ENCODE results near the gene IPCEF1. TPM values are rescaled to one million over a fixed set of nuclear protein-coding genes. Genes with fewer than 3 reads are reported as not detected.

Gene IPCEF1
- total RNA-seq, 1 donor = 0.36 TPM

GRCh38 chr6:154125421-154125820 lies 231.2 kb downstream of the IPCEF1 start:
- H3K27ac ChIP-seq (ENCODE audit: low read depth, low read length) = no peak overlapping the region
- DNase-seq (ENCODE audit: insufficient read length, low spot score, missing footprints) = no peak
- H3K4me2 ChIP-seq (ENCODE audit: insufficient read depth, low read length) = no peak overlapping the region
- H3K4me1 ChIP-seq (ENCODE audit: insufficient read depth, low read length) = no peaks in the 10 kb centered on the region
- H3K9me3 ChIP-seq (ENCODE audit: low read depth, low read length) = no peaks in the 10 kb centered on the region
- no peak overlapping the region for H2AFZ ChIP-seq (ENCODE audit: low read length)
- no peaks in the 10 kb centered on the region for H4K20me1 ChIP-seq (ENCODE audit: insufficient read depth, low read length)
- H3K36me3 ChIP-seq (ENCODE audit: insufficient read depth, low read length) = no peaks in the 10 kb centered on the region
- no peak overlapping the region for H3K4me3 ChIP-seq (ENCODE audit: insufficient read depth, low read length)
- TF ChIP-seq, protein P1, sequence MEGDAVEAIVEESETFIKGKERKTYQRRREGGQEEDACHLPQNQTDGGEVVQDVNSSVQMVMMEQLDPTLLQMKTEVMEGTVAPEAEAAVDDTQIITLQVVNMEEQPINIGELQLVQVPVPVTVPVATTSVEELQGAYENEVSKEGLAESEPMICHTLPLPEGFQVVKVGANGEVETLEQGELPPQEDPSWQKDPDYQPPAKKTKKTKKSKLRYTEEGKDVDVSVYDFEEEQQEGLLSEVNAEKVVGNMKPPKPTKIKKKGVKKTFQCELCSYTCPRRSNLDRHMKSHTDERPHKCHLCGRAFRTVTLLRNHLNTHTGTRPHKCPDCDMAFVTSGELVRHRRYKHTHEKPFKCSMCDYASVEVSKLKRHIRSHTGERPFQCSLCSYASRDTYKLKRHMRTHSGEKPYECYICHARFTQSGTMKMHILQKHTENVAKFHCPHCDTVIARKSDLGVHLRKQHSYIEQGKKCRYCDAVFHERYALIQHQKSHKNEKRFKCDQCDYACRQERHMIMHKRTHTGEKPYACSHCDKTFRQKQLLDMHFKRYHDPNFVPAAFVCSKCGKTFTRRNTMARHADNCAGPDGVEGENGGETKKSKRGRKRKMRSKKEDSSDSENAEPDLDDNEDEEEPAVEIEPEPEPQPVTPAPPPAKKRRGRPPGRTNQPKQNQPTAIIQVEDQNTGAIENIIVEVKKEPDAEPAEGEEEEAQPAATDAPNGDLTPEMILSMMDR (IDR thresholded peaks at IDR 0.05; ENCODE audit: extremely low read depth, low read depth, low read length) = no peak
- no peaks in the 10 kb centered on the region for H3K27me3 ChIP-seq (ENCODE audit: insufficient read depth, low read length)
- no peaks in the 10 kb centered on the region for H3K79me2 ChIP-seq (ENCODE audit: insufficient read depth, low read length)

- Histone ChIP-seq H3K9me3 (ENCODE audit: low read depth, low read length) (no peaks in the 10 kb centered on the region), H3K27me3 (ENCODE audit: insufficient read depth, low read length) (no peaks in the 10 kb centered on the region), H3K27ac (ENCODE audit: low read depth, low read length) (no peak overlapping the region), H3K4me1 (ENCODE audit: insufficient read depth, low read length) (no peaks in the 10 kb centered on the region), H3K4me3 (ENCODE audit: insufficient read depth, low read length) (no peak overlapping the region), H2AFZ (ENCODE audit: low read length) (no peak overlapping the region), H3K36me3 (ENCODE audit: insufficient read depth, low read length) (no peaks in the 10 kb centered on the region), H3K4me2 (ENCODE audit: insufficient read depth, low read length) (no peak overlapping the region), H4K20me1 (ENCODE audit: insufficient read depth, low read length) (no peaks in the 10 kb centered on the region), H3K79me2 (ENCODE audit: insufficient read depth, low read length) (no peaks in the 10 kb centered on the region)
- TF ChIP-seq, protein P1 (IDR thresholded peaks at IDR 0.05; ENCODE audit: extremely low read depth, low read depth, low read length) = no peak
- no peak for DNase-seq (ENCODE audit: insufficient read length, low spot score, missing footprints)
Measured at GRCh38 chr6:154123155-154123956, 233.2 kb downstream of the IPCEF1 start.

DNA sequence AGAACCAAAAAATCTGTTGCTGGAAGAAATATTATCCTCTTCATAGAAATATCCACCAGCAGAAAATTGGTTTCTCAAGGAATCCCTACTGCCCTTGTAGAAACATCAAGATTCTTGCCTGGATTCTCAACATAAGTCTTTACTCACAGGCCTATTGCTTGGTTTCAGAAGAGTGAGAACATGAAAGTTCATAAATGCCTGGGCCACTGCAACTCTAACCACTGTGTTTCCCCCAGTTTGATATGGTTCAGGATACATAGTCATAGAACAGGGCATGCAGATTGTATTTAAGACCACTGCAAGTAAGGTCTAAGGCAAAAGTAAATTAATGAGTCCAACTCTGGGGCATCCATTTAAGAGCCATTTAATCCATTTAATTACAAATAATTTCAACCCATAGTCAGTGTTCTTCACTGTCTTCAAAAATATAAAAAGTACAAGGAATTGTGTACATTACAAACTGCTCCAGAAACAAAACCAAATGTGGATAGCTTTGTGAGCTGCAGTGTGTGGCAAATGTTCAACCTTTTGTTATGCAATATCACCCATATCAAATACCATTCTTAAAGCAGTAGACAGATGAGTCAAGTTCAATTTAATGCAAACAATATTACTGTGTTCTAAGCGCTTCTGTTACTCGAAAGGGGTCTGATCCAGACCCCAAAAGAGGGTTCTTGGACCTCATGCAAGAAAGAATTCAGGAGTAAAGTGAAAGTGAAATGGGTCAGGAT lies 234.2 kb downstream of the IPCEF1 start:
- Histone ChIP-seq H3K36me3 (ENCODE audit: insufficient read depth, low read length) (no peaks in the 10 kb centered on the region), H3K79me2 (ENCODE audit: insufficient read depth, low read length) (no peaks in the 10 kb centered on the region), H3K9me3 (ENCODE audit: low read depth, low read length) (no peaks in the 10 kb centered on the region), H2AFZ (ENCODE audit: low read length) (no peak overlapping the region), H3K27ac (ENCODE audit: low read depth, low read length) (no peak overlapping the region), H3K4me2 (ENCODE audit: insufficient read depth, low read length) (no peak overlapping the region), H3K4me1 (ENCODE audit: insufficient read depth, low read length) (no peaks in the 10 kb centered on the region), H3K4me3 (ENCODE audit: insufficient read depth, low read length) (no peak overlapping the region), H3K27me3 (ENCODE audit: insufficient read depth, low read length) (no peaks in the 10 kb centered on the region), H4K20me1 (ENCODE audit: insufficient read depth, low read length) (no peaks in the 10 kb centered on the region)
- TF ChIP-seq, protein P1 (IDR thresholded peaks at IDR 0.05; ENCODE audit: extremely low read depth, low read depth, low read length) = no peak
- no peak for DNase-seq (ENCODE audit: insufficient read length, low spot score, missing footprints)

- Histone ChIP-seq H3K36me3 (ENCODE audit: insufficient read depth, low read length) (no peaks in the 10 kb centered on the region), H3K9me3 (ENCODE audit: low read depth, low read length) (no peaks in the 10 kb centered on the region), H2AFZ (ENCODE audit: low read length) (no peak overlapping the region), H3K27ac (ENCODE audit: low read depth, low read length) (no peak overlapping the region), H3K4me3 (ENCODE audit: insufficient read depth, low read length) (no peak overlapping the region), H3K79me2 (ENCODE audit: insufficient read depth, low read length) (no peaks in the 10 kb centered on the region), H3K4me2 (ENCODE audit: insufficient read depth, low read length) (no peak overlapping the region), H3K27me3 (ENCODE audit: insufficient read depth, low read length) (no peaks in the 10 kb centered on the region), H4K20me1 (ENCODE audit: insufficient read depth, low read length) (no peaks in the 10 kb centered on the region), H3K4me1 (ENCODE audit: insufficient read depth, low read length) (no peaks in the 10 kb centered on the region)
- TF ChIP-seq, protein P1 (IDR thresholded peaks at IDR 0.05; ENCODE audit: extremely low read depth, low read depth, low read length) = no peak
- no peak for DNase-seq (ENCODE audit: insufficient read length, low spot score, missing footprints)
Measured at GRCh38 chr6:154117485-154117884, 239.1 kb downstream of the IPCEF1 start.

All from osteoblast (primary cell).